ENCODE results near the gene WBP1L. TPM values are rescaled to one million over a fixed set of nuclear protein-coding genes. Genes with fewer than 3 reads are reported as not detected.
A peak's percentile ranks its signal among the peaks of the same experiment; 100 is the strongest.
"Not testable (repeated sequence)": the region's sequence is repeated elsewhere in the genome, so short reads cannot be mapped to it uniquely, and the experiment has no call there.

WBP1L gene
- total and polyA plus RNA-seq, 4 donors = 12.3 to 43.6 (median 27.6) TPM

GRCh38 chr10:102837230-102837721, 93.5 kb downstream of the WBP1L start, which contains the start of gene CYP17A1:
CYP17A1 (minus strand) TSS chr10:102837413; CDS start chr10:102837361, 52 bp downstream.
- DNase-seq (ENCODE audit: low spot score) = no peak
- TF ChIP-seq SP1 (IDR thresholded peaks at IDR 0.05) (peak; percentile 13), RAD21 (IDR thresholded peaks at IDR 0.05) (no peak), HNF4A (conservative IDR thresholded peaks at IDR 0.05) (peak in 1 of 2 donors; percentile 26)
- Histone ChIP-seq H3K27me3 (ENCODE audit: control insufficient read depth in 4 of 4, insufficient read depth in 4 of 4, low read length in 3 of 4) (no peaks in the 10 kb centered on the region), H3K9ac (ENCODE audit: low read depth in 1 of 2, low read length in 2 of 2) (no peak within 1 kb of the TSS), H3K4me1 (ENCODE audit: control insufficient read depth in 4 of 4, insufficient read depth in 4 of 4, low read length in 3 of 4) (peaks cover 1 to 10% (median 7%) of the 10 kb centered on the region in 4 donors), H3K9me3 (ENCODE audit: control insufficient read depth in 4 of 4, low read length in 3 of 4) (peaks cover 0 to 7% (median under 1%) of the 10 kb centered on the region in 4 donors), H3K4me3 (ENCODE audit: low read depth in 1 of 3, low read length in 3 of 3) (no peak within 1 kb of the TSS), H3K36me3 (ENCODE audit: control insufficient read depth in 4 of 4, insufficient read depth in 3 of 4, low read depth in 1 of 4, low read length in 3 of 4) (no peaks in the 10 kb centered on the region), H3K27ac (ENCODE audit: low read depth in 1 of 2, low read length in 2 of 2) (no peak within 1 kb of the TSS)
- WGBS = 69% methylated on average over 5 of the region's 5 CpGs

- not testable (repeated sequence) for H3K4me3 ChIP-seq (ENCODE audit: low read depth in 1 of 3, low read length in 3 of 3); DNase-seq (ENCODE audit: low spot score); H3K27me3 ChIP-seq (ENCODE audit: control insufficient read depth in 4 of 4, insufficient read depth in 4 of 4, low read length in 3 of 4); H3K9ac ChIP-seq (ENCODE audit: low read depth in 1 of 2, low read length in 2 of 2); H3K36me3 ChIP-seq (ENCODE audit: control insufficient read depth in 4 of 4, insufficient read depth in 3 of 4, low read depth in 1 of 4, low read length in 3 of 4); H3K9me3 ChIP-seq (ENCODE audit: control insufficient read depth in 4 of 4, low read length in 3 of 4); H3K27ac ChIP-seq (ENCODE audit: low read depth in 1 of 2, low read length in 2 of 2)
- 77% methylated on average over 9 of the region's 9 CpGs for WGBS
- TF ChIP-seq HNF4A (conservative IDR thresholded peaks at IDR 0.05) = peak; percentile 48 to 62
- H3K4me1 ChIP-seq (ENCODE audit: control insufficient read depth in 4 of 4, insufficient read depth in 4 of 4, low read length in 3 of 4) = peaks cover 1 to 18% (median 12%) of the 10 kb centered on the region in 4 donors
Observed at GRCh38 chr10:102838276-102838927, 94.7 kb downstream of the WBP1L start.

GRCh38 chr10:102841827-102842345, 98.1 kb downstream of the WBP1L start:
- WGBS = 60% methylated on average over 11 of the region's 11 CpGs
- TF ChIP-seq HNF4A (conservative IDR thresholded peaks at IDR 0.05) (peak; percentile 54 to 70), TAF1 (conservative IDR thresholded peaks at IDR 0.05) (no peak), ZBTB33 (IDR thresholded peaks at IDR 0.05) (no peak), RAD21 (IDR thresholded peaks at IDR 0.05) (peak; percentile 25 to 64), ATF3 (IDR thresholded peaks at IDR 0.05) (no peak), FOXA2 (IDR thresholded peaks at IDR 0.05) (peak; percentile 85), RXRA (IDR thresholded peaks at IDR 0.05) (peak in 1 of 2 donors; percentile 50), GABPA (IDR thresholded peaks at IDR 0.05 in 1 of 2, conservative IDR thresholded peaks at IDR 0.05 in 1 of 2) (no peak), YY1 (IDR thresholded peaks at IDR 0.05) (peak; percentile 46), NR2F2 (IDR thresholded peaks at IDR 0.05) (no peak), EGR1 (IDR thresholded peaks at IDR 0.05; ENCODE audit: low read depth in 2 of 2) (no peak), FOXA1 (IDR thresholded peaks at IDR 0.05) (peak; percentile 62), HNF4G (IDR thresholded peaks at IDR 0.05) (no peak), JUND (IDR thresholded peaks at IDR 0.05) (peak in 1 of 2 donors; percentile 20), SP1 (IDR thresholded peaks at IDR 0.05) (peak; percentile 18), MAX (IDR thresholded peaks at IDR 0.05) (peak; percentile 9), CTCF (IDR thresholded peaks at IDR 0.05; ENCODE audit: low read depth, low read length, missing input control) (no peak), REST (IDR thresholded peaks at IDR 0.05) (no peak)
- no peaks in the 10 kb centered on the region for H3K36me3 ChIP-seq (ENCODE audit: control insufficient read depth in 4 of 4, insufficient read depth in 3 of 4, low read depth in 1 of 4, low read length in 3 of 4)
- H3K4me1 ChIP-seq (ENCODE audit: control insufficient read depth in 4 of 4, insufficient read depth in 4 of 4, low read length in 3 of 4) = peaks cover 1 to 22% (median 13%) of the 10 kb centered on the region in 4 donors
- H3K27ac ChIP-seq (ENCODE audit: low read depth in 1 of 2, low read length in 2 of 2) = peak overlapping the region in 1 of 2 donors; percentile 60
- no peaks in the 10 kb centered on the region for H3K27me3 ChIP-seq (ENCODE audit: control insufficient read depth in 4 of 4, insufficient read depth in 4 of 4, low read length in 3 of 4)
- H3K4me3 ChIP-seq (ENCODE audit: low read depth in 1 of 3, low read length in 3 of 3) = no peak overlapping the region
- no peak for DNase-seq (ENCODE audit: low spot score)
- H3K9me3 ChIP-seq (ENCODE audit: control insufficient read depth in 4 of 4, low read length in 3 of 4) = peaks cover 0 to 13% (median under 1%) of the 10 kb centered on the region in 4 donors
- H3K9ac ChIP-seq (ENCODE audit: low read depth in 1 of 2, low read length in 2 of 2) = no peak overlapping the region

Measured in liver (tissue), 9 donors.